GM23338 (cell line): ENCODE results near the gene PTAR1.
"Not testable (repeated sequence)": the region's sequence is repeated elsewhere in the genome, so short reads cannot be mapped to it uniquely, and the experiment has no call there.

Experiments used
- CREB1 ChIP-seq: fragments of 250-450 bp; sonication (Bioruptor Pico); IDR thresholded peaks from 2 replicates; pipeline ENCODE4 v1.5.0; 2020; ENCODE audit warnings: low read depth, mild to moderate bottlenecking, moderate library complexity
- CTCF ChIP-seq, 2 experiments: fragments of 200-600 bp in 1 of 2; sonication (generic) in 1 of 2; conservative IDR thresholded peaks; 2 replicates each; pipeline versions ENCODE4 v1.5.1 to v1.6.1; 2016 to 2017; ENCODE audit warnings: antibody characterized with exemption in 2 of 2, low read depth in 2 of 2, mild to moderate bottlenecking in 2 of 2, moderate library complexity in 1 of 2
- EZH2 ChIP-seq: fragments of 200-600 bp; sonication (generic); IDR thresholded peaks from one replicate; pipeline ENCODE4 v1.8.0; 2017; ENCODE audit warnings: antibody characterized with exemption, mild to moderate bottlenecking, low read depth; ENCODE audit not compliant: unreplicated experiment
- EZH2phosphoT487 ChIP-seq: fragments of 200-600 bp; sonication (generic); IDR thresholded peaks from one replicate; pipeline ENCODE4 v1.8.1; 2018; ENCODE audit warnings: antibody characterized with exemption; ENCODE audit not compliant: unreplicated experiment
- JUNB ChIP-seq: IDR thresholded peaks from one replicate; pipeline ENCODE4 v1.6.1; 2016; ENCODE audit warnings: antibody characterized with exemption; ENCODE audit not compliant: unreplicated experiment
- NANOG ChIP-seq: IDR thresholded peaks from 2 replicates; pipeline ENCODE4 v1.6.1; 2016; ENCODE audit warnings: antibody characterized with exemption, borderline replicate concordance
- POLR2AphosphoS5 ChIP-seq: IDR thresholded peaks from 2 replicates; pipeline ENCODE4 v1.6.1; 2016; ENCODE audit warnings: antibody characterized with exemption, low read depth
- REST ChIP-seq: IDR thresholded peaks from one replicate; pipeline ENCODE4 v1.6.1; 2018; ENCODE audit warnings: antibody characterized with exemption; ENCODE audit not compliant: unreplicated experiment

- not testable (repeated sequence) for TF ChIP-seq EZH2; CTCF (conservative IDR thresholded peaks at IDR 0.05; ENCODE audit: low read depth in 2 of 2); REST; CREB1 (CRISPR knock-in tag); POLR2AphosphoS5; EZH2phosphoT487; NANOG; JUNB
Observed at GRCh38 chr9:69799521-69799920, 39.7 kb upstream of the PTAR1 start.
